HCT116 (cell line): Measurements from ENCODE around the gene HSPG2. TPM values are rescaled to one million over a fixed set of nuclear protein-coding genes. Genes with fewer than 3 reads are reported as not detected.

Source experiments
- ATAC-seq: fragments of 200-7000 bp; cut with Tn5 transposase; 2 replicates; pipeline ENCODE4 v1.9.1; 2020; ENCODE audit warnings: mild to moderate bottlenecking, moderate library complexity
- BruUV-seq: library from RNA; stranded (reverse); fragments of 400-500 nt; replicated peaks from 2 replicates; lab custom pipeline; 2021; lab: Mats Ljungman, UMichigan
- CTCF ChIA-PET: fragments of 300-600 bp; sonication (Branson Sonifier 250); formaldehyde crosslinking; loops from one replicate; lab custom pipeline; 2021; ENCODE audit warnings: antibody characterized with exemption; lab: Charles Lee
- POLR2A ChIA-PET: fragments of 300-600, 350-600 bp; sonication (Branson Sonifier 250); formaldehyde crosslinking; loops from one replicate; lab custom pipeline; 2021; ENCODE audit warnings: antibody characterized with exemption; lab: Charles Lee
- RAD21 ChIA-PET, 2 experiments: fragments of 300-600 bp; sonication (Branson Sonifier 250); formaldehyde crosslinking; loops; one replicate each; lab custom pipeline; 2023; ENCODE audit warnings: low total read pairs in 2 of 2; ENCODE audit not compliant: uncharacterized antibody in 2 of 2, unreplicated experiment in 2 of 2, low non-redundant PET in 1 of 2; lab: Charles Lee
- DNase-seq: peaks from one replicate; pipeline ENCODE4 v3.0.0-alpha.2; 2010; ENCODE audit warnings: low read depth, low spot score
- H2AFZ ChIP-seq: fragments of 200-600 bp; shearing (Covaris generic), sonication (generic); 2 replicates; pipeline ENCODE4 v1.6.1; 2017; ENCODE audit warnings: low read depth, mixed run types, mixed read lengths, antibody characterized with exemption, low read length; ENCODE audit not compliant: poor library complexity, severe bottlenecking
- H3K27ac ChIP-seq: 2 replicates; pipeline ENCODE4 v1.5.1; 2012; ENCODE audit warnings: low read depth, low read length
- H3K27me3 ChIP-seq: fragments of 200-600 bp; sonication (generic); 2 replicates; pipeline ENCODE4 v1.6.1; 2016; ENCODE audit warnings: mixed run types, low read length, mixed read lengths; ENCODE audit not compliant: insufficient read depth
- H3K36me3 ChIP-seq, 2 experiments: fragments of 200-500 bp in 1 of 2; fragments of 200-600 bp in 1 of 2; sonication (Bioruptor generic) in 1 of 2; sonication (generic) in 1 of 2; 2 replicates each; pipeline versions ENCODE4 v1.5.1 to v1.6.1; 2014 to 2016; ENCODE audit warnings: low read length in 2 of 2, inconsistent platforms in 1 of 2, mixed read lengths in 1 of 2, mixed run types in 1 of 2; ENCODE audit not compliant: insufficient read depth in 2 of 2, control insufficient read depth in 1 of 2
- H3K4me1 ChIP-seq, 2 experiments: fragments of 200-600 bp in 1 of 2; sonication (generic) in 1 of 2; 2 replicates each; pipeline versions ENCODE4 v1.5.1 to v1.6.1; 2012 to 2017; ENCODE audit warnings: low read length in 2 of 2, inconsistent platforms in 1 of 2, mild to moderate bottlenecking in 1 of 2, mixed read lengths in 1 of 2, mixed run types in 1 of 2, moderate library complexity in 1 of 2; ENCODE audit not compliant: insufficient read depth in 2 of 2, control insufficient read depth in 1 of 2
- H3K4me2 ChIP-seq: fragments of 200-600 bp; sonication (generic); 2 replicates; pipeline ENCODE4 v1.6.1; 2017; ENCODE audit warnings: mixed run types, low read length, mixed read lengths
- H3K4me3 ChIP-seq, 2 experiments: fragments of 200-600 bp in 1 of 2; sonication (generic) in 1 of 2; replicated peaks in 1 of 2; 2 replicates each; pipeline ENCODE4 v1.5.1; 2011 to 2016; ENCODE audit warnings: low read length in 2 of 2, control low read depth in 1 of 2, low read depth in 1 of 2, mild to moderate bottlenecking in 1 of 2, mixed read lengths in 1 of 2, mixed run types in 1 of 2
- H3K79me2 ChIP-seq: fragments of 200-600 bp; sonication (generic); 2 replicates; pipeline ENCODE4 v1.6.1; 2017; ENCODE audit warnings: mild to moderate bottlenecking, mixed run types, low read length, moderate library complexity, mixed read lengths; ENCODE audit not compliant: insufficient read depth
- H3K9ac ChIP-seq: fragments of 200-600 bp; sonication (generic); 2 replicates; pipeline ENCODE4 v1.6.1; 2016; ENCODE audit warnings: low read length, mixed read lengths
- H3K9me2 ChIP-seq: fragments of 200-600 bp; sonication (generic), shearing (Covaris generic); 2 replicates; pipeline ENCODE4 v1.6.1; 2017; ENCODE audit warnings: mixed run types, mild to moderate bottlenecking, moderate library complexity; ENCODE audit not compliant: insufficient read depth
- H3K9me3 ChIP-seq, 2 experiments: fragments of 200-500 bp in 1 of 2; fragments of 200-600 bp in 1 of 2; sonication (Bioruptor generic) in 1 of 2; sonication (generic) in 1 of 2; 2 replicates each; pipeline ENCODE4 v1.6.1; 2014 to 2017; ENCODE audit warnings: low read length in 2 of 2, mixed read lengths in 2 of 2, inconsistent platforms in 1 of 2, low read depth in 1 of 2, mild to moderate bottlenecking in 1 of 2, mixed run types in 1 of 2, moderate library complexity in 1 of 2; ENCODE audit not compliant: control insufficient read depth in 1 of 2, insufficient read depth in 1 of 2
- H4K20me1 ChIP-seq: fragments of 200-600 bp; sonication (generic), shearing (Covaris generic); 2 replicates; pipeline ENCODE4 v1.6.1; 2017; ENCODE audit warnings: mixed run types, mild to moderate bottlenecking, moderate library complexity; ENCODE audit not compliant: insufficient read depth
- ATF3 ChIP-seq: IDR thresholded peaks from 2 replicates; pipeline ENCODE4 v1.6.1; 2012
- CEBPB ChIP-seq: IDR thresholded peaks from 2 replicates; pipeline ENCODE4 v1.6.1; 2012; ENCODE audit warnings: low read depth
- CTCF ChIP-seq, 3 experiments: fragments of 200-600 bp in 1 of 3; sonication (generic) in 1 of 3; IDR thresholded peaks in 2 of 3; conservative IDR thresholded peaks in 1 of 3; 2 replicates each; pipeline ENCODE4 v1.5.1; 2012 to 2017; ENCODE audit warnings: low read depth in 2 of 3, low read length in 2 of 3, antibody characterized with exemption in 1 of 3, borderline replicate concordance in 1 of 3, control low read depth in 1 of 3, mild to moderate bottlenecking in 1 of 3, mixed read lengths in 1 of 3, mixed run types in 1 of 3, moderate library complexity in 1 of 3; ENCODE audit not compliant: insufficient read depth in 1 of 3
- ELF1 ChIP-seq: IDR thresholded peaks from 2 replicates; pipeline ENCODE4 v1.6.1; 2012; ENCODE audit warnings: low read depth, borderline replicate concordance
- EZH2 ChIP-seq: fragments of 200-600 bp; sonication (generic); IDR thresholded peaks from 2 replicates; pipeline ENCODE4 v1.6.1; 2017; ENCODE audit warnings: antibody characterized with exemption, mixed run types
- EZH2phosphoT487 ChIP-seq: fragments of 200-600 bp; IDR thresholded peaks from 2 replicates; pipeline ENCODE4 v1.6.1; 2018; ENCODE audit warnings: antibody characterized with exemption, borderline replicate concordance
- FOSL1 ChIP-seq: IDR thresholded peaks from 2 replicates; pipeline ENCODE4 v1.6.1; 2012; ENCODE audit warnings: low read depth
- POLR2A ChIP-seq: IDR thresholded peaks from 2 replicates; pipeline ENCODE4 v1.7.0; 2011; ENCODE audit warnings: borderline replicate concordance; ENCODE audit not compliant: insufficient read depth, insufficient read length; ENCODE audit errors: extremely low read depth
- POLR2AphosphoS5 ChIP-seq: IDR thresholded peaks from 2 replicates; pipeline ENCODE4 v1.6.1; 2011; ENCODE audit warnings: mild to moderate bottlenecking, low read depth, low read length, moderate library complexity
- RAD21 ChIP-seq: IDR thresholded peaks from 2 replicates; pipeline ENCODE4 v1.6.1; 2012; ENCODE audit warnings: low read depth, mild to moderate bottlenecking
- SIN3A ChIP-seq: IDR thresholded peaks from 2 replicates; pipeline ENCODE4 v1.6.1; 2012; ENCODE audit warnings: low read depth
- SP1 ChIP-seq: IDR thresholded peaks from 2 replicates; pipeline ENCODE4 v1.6.1; 2012; ENCODE audit warnings: low read depth
- TCF7L2 ChIP-seq: IDR thresholded peaks from 2 replicates; pipeline ENCODE4 v1.7.0; 2011; ENCODE audit warnings: borderline replicate concordance, inconsistent platforms; ENCODE audit not compliant: insufficient read depth, insufficient read length; ENCODE audit errors: extremely low read depth
- YY1 ChIP-seq: IDR thresholded peaks from 2 replicates; pipeline ENCODE4 v1.6.1; 2011; ENCODE audit warnings: low read length, low read depth, moderate library complexity, mild to moderate bottlenecking; ENCODE audit not compliant: insufficient replicate concordance; ENCODE audit errors: extremely low read depth
- ZFX ChIP-seq: fragments of 450-650 bp; IDR thresholded peaks from 2 replicates; pipeline ENCODE4 v1.6.1; 2017
- ZNF274 ChIP-seq: fragments of 200-500 bp; sonication (Bioruptor generic); IDR thresholded peaks from 2 replicates; pipeline ENCODE4 v1.6.1; 2014; ENCODE audit warnings: mild to moderate bottlenecking, low read depth, low read length, inconsistent platforms
- intact Hi-C: fragments of 100-400 bp; cut with micrococcal nuclease; formaldehyde crosslinking; loops from 2 replicates; pipeline ENCODE4 v1.10.0; 2022
- total RNA-seq: library from RNA; stranded (reverse); gene quantifications from one replicate; pipeline ENCODE4 v1.2.1, GENCODE V29; 2021; ENCODE audit not compliant: unreplicated experiment

HSPG2 gene
- total RNA-seq, 1 experiment from 2014 or later, result 55.7 TPM

GRCh38 chr1:21926814-21927532 lies 10.1 kb downstream of the HSPG2 start:
- H3K9ac ChIP-seq, result no peak overlapping the region
- no peaks in the 10 kb centered on the region for H3K9me3 ChIP-seq
- no peak overlapping the region for H3K27ac ChIP-seq
- no peak for DNase-seq
- H3K4me3 ChIP-seq, result no peak overlapping the region
- ChIA-PET RAD21 (no interaction called here), CTCF (no interaction called here), POLR2A (no interaction called here)
- TF ChIP-seq SP1 (no peak), CEBPB (no peak), ELF1 (no peak), SIN3A (no peak), TCF7L2 (no peak), ZNF274 (no peak), EZH2 (no peak), CTCF (IDR thresholded peaks at IDR 0.05 in 2 of 3, conservative IDR thresholded peaks at IDR 0.05 in 1 of 3; ENCODE audit: borderline replicate concordance in 1 of 3, insufficient read depth in 1 of 3, low read depth in 2 of 3, low read length in 2 of 3) (no peak), EZH2phosphoT487 (no peak), POLR2AphosphoS5 (no peak), POLR2A (no peak), YY1 (no peak), ZFX (no peak), ATF3 (no peak), RAD21 (no peak), FOSL1 (no peak)
- no peaks in the 10 kb centered on the region for H3K36me3 ChIP-seq
- H4K20me1 ChIP-seq, result no peaks in the 10 kb centered on the region
- H3K9me2 ChIP-seq, result no peaks in the 10 kb centered on the region
- H3K79me2 ChIP-seq, result peaks cover 31% of the 10 kb centered on the region
- H3K4me1 ChIP-seq, result peaks cover 22 to 62% of the 10 kb centered on the region in 2 experiments
- ATAC-seq, result no peak
- BruUV-seq, result no TSS peak
- H3K4me2 ChIP-seq, result no peak overlapping the region
- no peak overlapping the region for H2AFZ ChIP-seq
- no peaks in the 10 kb centered on the region for H3K27me3 ChIP-seq
- intact Hi-C loops, result no loop called here
